Endothelial cell of umbilical vein (primary cell): ENCODE measurements around the gene SLC2A1. TPM values are rescaled to one million over a fixed set of nuclear protein-coding genes. Genes with fewer than 3 reads are reported as not detected.
A peak's percentile ranks its signal among the peaks of the same experiment; 100 is the strongest.

Source experiments
- BruUV-seq: library from RNA; stranded (reverse); fragments of 400-500 nt; replicated peaks from 2 replicates; lab custom pipeline; 2021; lab: Mats Ljungman, UMichigan
- CTCF ChIA-PET: fragments of 300-600, 350-600 bp; sonication (Branson Sonifier 250); formaldehyde crosslinking; loops from one replicate; lab custom pipeline; 2021; ENCODE audit warnings: antibody characterized with exemption, inconsistent platforms; lab: Charles Lee
- POLR2A ChIA-PET: fragments of 300-600, 350-600 bp; sonication (Branson Sonifier 250); formaldehyde crosslinking; loops from one replicate; lab custom pipeline; 2021; ENCODE audit warnings: antibody characterized with exemption, inconsistent platforms; lab: Charles Lee
- DNase-seq: peaks from one replicate; pipeline ENCODE4 v3.0.0-alpha.2; 2011; ENCODE audit warnings: low read depth, low spot score
- FAIRE-seq: peaks from 2 replicates; lab custom pipeline; 2011; peaks lifted over from hg19 to GRCh38; lab: Jason Lieb, UNC
- H2AFZ ChIP-seq: 2 replicates; pipeline ENCODE4 v1.6.0; 2012; ENCODE audit warnings: low read depth, low read length, control low read depth, inconsistent platforms
- H3K27ac ChIP-seq: 2 replicates; pipeline ENCODE4 v1.5.1; 2011; ENCODE audit warnings: low read depth, mild to moderate bottlenecking, control low read depth, low read length, moderate library complexity; ENCODE audit not compliant: insufficient read depth
- H3K27me3 ChIP-seq, 2 experiments: 2 replicates each; pipeline versions ENCODE4 v1.6.0 to v1.6.1; 2011; ENCODE audit warnings: low read length in 2 of 2, mixed read lengths in 1 of 2; ENCODE audit not compliant: control insufficient read depth in 2 of 2, insufficient read depth in 2 of 2
- H3K36me3 ChIP-seq, 2 experiments: 2 replicates in 1 of 2; 3 replicates in 1 of 2; pipeline ENCODE4 v1.5.1; 2011; ENCODE audit warnings: low read length in 2 of 2, mild to moderate bottlenecking in 1 of 2, moderate library complexity in 1 of 2; ENCODE audit not compliant: control insufficient read depth in 2 of 2, insufficient read depth in 2 of 2; ENCODE audit errors: extremely low read depth in 1 of 2
- H3K4me1 ChIP-seq: 3 replicates; pipeline ENCODE4 v1.5.1; 2011; ENCODE audit warnings: mild to moderate bottlenecking, low read length; ENCODE audit not compliant: control insufficient read depth, insufficient read depth; ENCODE audit errors: extremely low read depth
- H3K4me2 ChIP-seq: 2 replicates; pipeline ENCODE4 v1.6.1; 2011; ENCODE audit warnings: low read length, control low read depth, mixed read lengths; ENCODE audit not compliant: insufficient read depth
- H3K4me3 ChIP-seq, 3 experiments: fragments of 200-600 bp in 1 of 3; sonication (generic), shearing (Covaris generic) in 1 of 3; replicated peaks in 1 of 3; 2 replicates each; pipeline ENCODE4 v1.5.1; 2011 to 2016; ENCODE audit warnings: control low read depth in 3 of 3, low read length in 3 of 3, mild to moderate bottlenecking in 2 of 3, inconsistent platforms in 1 of 3, low read depth in 1 of 3, moderate library complexity in 1 of 3; ENCODE audit not compliant: insufficient read depth in 1 of 3
- H3K79me2 ChIP-seq: 2 replicates; pipeline ENCODE4 v1.6.0; 2012; ENCODE audit warnings: low read length, inconsistent platforms; ENCODE audit not compliant: control insufficient read depth, insufficient read depth
- H3K9ac ChIP-seq: replicated peaks from 2 replicates; pipeline ENCODE3; 2011; ENCODE audit warnings: low read length, control low read depth; ENCODE audit not compliant: insufficient read depth; ENCODE audit errors: extremely low read depth
- H3K9me1 ChIP-seq: replicated peaks from 3 replicates; pipeline ENCODE4 v1.6.0; 2011; ENCODE audit warnings: mild to moderate bottlenecking, low read length; ENCODE audit not compliant: control insufficient read depth, insufficient read depth; ENCODE audit errors: extremely low read depth
- H3K9me3 ChIP-seq: replicated peaks from 2 replicates; pipeline ENCODE4 v1.5.1; 2012; ENCODE audit warnings: low read length, inconsistent platforms; ENCODE audit not compliant: control insufficient read depth, insufficient read depth
- H4K20me1 ChIP-seq: replicated peaks from 2 replicates; pipeline ENCODE3; 2011; ENCODE audit warnings: mild to moderate bottlenecking, low read length; ENCODE audit not compliant: control insufficient read depth, insufficient read depth; ENCODE audit errors: extremely low read depth
- EZH2 ChIP-seq: IDR thresholded peaks from 2 replicates; pipeline ENCODE4 v1.6.1; 2012; ENCODE audit warnings: borderline replicate concordance, low read depth, mild to moderate bottlenecking, moderate library complexity, low read length, inconsistent platforms; ENCODE audit not compliant: severe bottlenecking
- FOS ChIP-seq: IDR thresholded peaks from 2 replicates; pipeline ENCODE4 v1.6.1; 2011; ENCODE audit warnings: mild to moderate bottlenecking, low read length, moderate library complexity, borderline replicate concordance; ENCODE audit not compliant: insufficient read depth
- GATA2 ChIP-seq: IDR thresholded peaks from 2 replicates; pipeline ENCODE4 v1.7.0; 2011; ENCODE audit warnings: low read depth, mild to moderate bottlenecking, moderate library complexity, mixed read lengths, low read length; ENCODE audit not compliant: insufficient read length, insufficient read depth
- JUN ChIP-seq: IDR thresholded peaks from 2 replicates; pipeline ENCODE4 v1.6.1; 2011; ENCODE audit warnings: borderline replicate concordance, low read depth; ENCODE audit not compliant: insufficient read length, insufficient read depth
- MAX ChIP-seq: IDR thresholded peaks from 2 replicates; pipeline ENCODE4 v1.6.1; 2011; ENCODE audit not compliant: insufficient read depth, insufficient read length
- MYC ChIP-seq: IDR thresholded peaks from one replicate; pipeline ENCODE4 v1.6.1; 2011; ENCODE audit warnings: mild to moderate bottlenecking, low read depth, low read length
- POLR2A ChIP-seq: IDR thresholded peaks from 2 replicates; pipeline ENCODE4 v1.6.1; 2012; ENCODE audit warnings: low read depth, mild to moderate bottlenecking, control low read depth, low read length
- POLR2AphosphoS5 ChIP-seq: IDR thresholded peaks from 2 replicates; pipeline ENCODE4 v1.6.1; 2012; ENCODE audit warnings: low read depth, mild to moderate bottlenecking, control low read depth, low read length, moderate library complexity; ENCODE audit not compliant: insufficient read depth
- dilution Hi-C: fragments of 300-500 bp; cut with MboI; formaldehyde crosslinking; loops from one replicate; pipeline ENCODE4 v1.15.0; 2019; ENCODE audit warnings: low sequenced_read_pairs; ENCODE audit not compliant: extremely low pct_ligation_motif_present
- intact Hi-C: fragments of 100-400 bp; cut with micrococcal nuclease; formaldehyde crosslinking; loops from one replicate; pipeline ENCODE4 v1.10.0; 2022
- polyA plus RNA-seq, 4 experiments: library from polyadenylated mRNA; depleted of rRNA in 3 of 4; stranded (reverse) in 3 of 4; unstranded in 1 of 4; fragments of >200 nt; gene quantifications; 2 replicates each; pipeline versions ENCODE4 v1.2.1 to v1.2.3, GENCODE V29; 2011 to 2012; ENCODE audit warnings: missing spikeins in 1 of 4
- total RNA-seq: library from RNA; stranded (reverse); gene quantifications from 2 replicates; pipeline ENCODE4 v1.2.3, GENCODE V29; 2021
- TF ChIP-seq, protein P1 (sequence below), 2 donors: IDR thresholded peaks; 1 replicate in 1 of 2; 2 replicates in 1 of 2; pipeline ENCODE4 v1.5.1; 2011; ENCODE audit warnings: low read length in 2 of 2, mild to moderate bottlenecking in 2 of 2, moderate library complexity in 2 of 2, control low read depth in 1 of 2, inconsistent platforms in 1 of 2, low read depth in 1 of 2; ENCODE audit not compliant: insufficient read depth in 1 of 2; ENCODE audit errors: extremely low read depth in 1 of 2

The SLC2A1 gene
- total and polyA plus RNA-seq, 2 donors (not counting 3 experiments of a cell fraction or from before 2014, with no cell fraction given), result 42.2 to 46.5 TPM

DNA sequence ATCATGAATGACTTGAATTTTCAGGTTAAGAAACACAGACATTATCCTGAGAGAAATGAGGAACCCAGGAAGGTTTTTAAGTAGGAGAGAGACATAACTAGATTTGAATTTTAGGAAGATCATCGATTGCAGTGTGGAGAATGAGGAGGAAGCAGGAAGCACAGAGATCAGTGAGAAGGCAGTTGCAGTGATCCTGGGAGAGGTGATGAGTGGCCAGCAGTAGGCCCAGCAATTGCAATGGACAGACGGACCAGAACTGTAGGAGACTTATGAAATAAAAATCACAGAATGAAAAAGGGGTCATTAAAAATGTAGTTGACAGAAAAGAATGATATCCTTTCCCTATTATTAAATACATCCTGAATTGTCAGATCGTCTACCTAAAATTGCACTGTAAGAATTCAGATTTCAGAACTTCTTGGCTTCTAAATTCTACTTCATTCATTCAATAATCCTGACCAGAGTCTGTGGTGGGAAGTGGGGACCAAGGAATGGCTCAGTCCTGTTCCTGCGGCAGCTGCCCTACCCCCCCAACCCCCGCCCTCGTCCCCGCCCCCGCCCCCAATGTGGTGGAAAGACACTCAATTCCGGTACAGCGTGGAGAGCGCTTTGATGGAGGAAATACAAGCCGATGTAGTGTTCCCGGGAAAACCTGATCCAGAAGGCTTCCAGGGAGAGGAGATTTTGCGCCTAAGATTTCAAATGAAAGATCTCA, 35.1 kb downstream of the SLC2A1 start:
- BruUV-seq, result no TSS peak
- peak; percentile 21 for FAIRE-seq
- no peaks in the 10 kb centered on the region for H3K79me2 ChIP-seq
- H3K4me1 ChIP-seq, result peaks cover 10% of the 10 kb centered on the region
- TF ChIP-seq GATA2 (no peak), JUN (no peak), MAX (no peak), POLR2AphosphoS5 (no peak), MYC (no peak), EZH2 (no peak), POLR2A (no peak), FOS (no peak)
- TF ChIP-seq, protein P1, sequence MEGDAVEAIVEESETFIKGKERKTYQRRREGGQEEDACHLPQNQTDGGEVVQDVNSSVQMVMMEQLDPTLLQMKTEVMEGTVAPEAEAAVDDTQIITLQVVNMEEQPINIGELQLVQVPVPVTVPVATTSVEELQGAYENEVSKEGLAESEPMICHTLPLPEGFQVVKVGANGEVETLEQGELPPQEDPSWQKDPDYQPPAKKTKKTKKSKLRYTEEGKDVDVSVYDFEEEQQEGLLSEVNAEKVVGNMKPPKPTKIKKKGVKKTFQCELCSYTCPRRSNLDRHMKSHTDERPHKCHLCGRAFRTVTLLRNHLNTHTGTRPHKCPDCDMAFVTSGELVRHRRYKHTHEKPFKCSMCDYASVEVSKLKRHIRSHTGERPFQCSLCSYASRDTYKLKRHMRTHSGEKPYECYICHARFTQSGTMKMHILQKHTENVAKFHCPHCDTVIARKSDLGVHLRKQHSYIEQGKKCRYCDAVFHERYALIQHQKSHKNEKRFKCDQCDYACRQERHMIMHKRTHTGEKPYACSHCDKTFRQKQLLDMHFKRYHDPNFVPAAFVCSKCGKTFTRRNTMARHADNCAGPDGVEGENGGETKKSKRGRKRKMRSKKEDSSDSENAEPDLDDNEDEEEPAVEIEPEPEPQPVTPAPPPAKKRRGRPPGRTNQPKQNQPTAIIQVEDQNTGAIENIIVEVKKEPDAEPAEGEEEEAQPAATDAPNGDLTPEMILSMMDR (IDR thresholded peaks at IDR 0.05; ENCODE audit: extremely low read depth in 1 of 2, insufficient read depth in 1 of 2, low read depth in 1 of 2, low read length in 2 of 2), result no peak
- no peaks in the 10 kb centered on the region for H4K20me1 ChIP-seq
- peak overlapping the region; percentile 75 for H3K27ac ChIP-seq
- peak overlapping the region; percentile 63 to 87 (median 81) for H3K4me3 ChIP-seq
- H3K36me3 ChIP-seq, result peaks cover 3 to 17% of the 10 kb centered on the region in 2 experiments
- CTCF ChIA-PET, result interaction anchor here (0.6 to 16.3 kb wide), 48 partner anchors 9 to 491 kb away, joined by 3 to 1298 read pairs (median 4); partner anchors contain the start of genes C1orf50, ERMAP, P3H1 and SLC2A1
- H3K4me2 ChIP-seq, result peak overlapping the region; percentile 94
- peak overlapping the region; percentile 91 for H3K9ac ChIP-seq
- H3K9me3 ChIP-seq, result no peaks in the 10 kb centered on the region
- no peaks in the 10 kb centered on the region for H3K9me1 ChIP-seq
- no peaks in the 10 kb centered on the region for H3K27me3 ChIP-seq
- dilution Hi-C loops, result loop anchor here (25.0 kb wide), 1 partner anchor 139 kb away; no protein-coding TSS in a partner anchor
- POLR2A ChIA-PET, result no interaction called here
- intact Hi-C loops, result loop anchor here (1.0 to 5.0 kb wide), 5 partner anchors 10 to 156 kb away; partner anchors contain the start of genes C1orf50, P3H1 and SLC2A1
- H2AFZ ChIP-seq, result peak overlapping the region; percentile 91
- no peak for DNase-seq
